WTC11 (cell line): ENCODE measurements around the gene VSIG10L2. TPM values are rescaled to one million over a fixed set of nuclear protein-coding genes. Genes with fewer than 3 reads are reported as not detected.

Source experiments
- ATAC-seq: fragments of 200-7000 bp; cut with Tn5 transposase; 2 replicates; pipeline ENCODE4 v1.10.0; 2021; ENCODE audit warnings: mild to moderate bottlenecking, moderate library complexity
- CTCF ChIA-PET: fragments of 300-600 bp; sonication (Branson Sonifier 250); formaldehyde crosslinking; loops from one replicate; lab custom pipeline; 2021; ENCODE audit warnings: antibody characterized with exemption; lab: Charles Lee
- POLR2A ChIA-PET: fragments of 350-600 bp; sonication (Branson Sonifier 250); formaldehyde crosslinking; loops from one replicate; lab custom pipeline; 2021; ENCODE audit warnings: antibody characterized with exemption; lab: Charles Lee
- DNase-seq: peaks from one replicate; pipeline ENCODE4 v3.0.0; 2021; ENCODE audit warnings: low spot score
- H3K27ac Mint-ChIP-seq: 2 replicates; pipeline ENCODE4 v1.8.0; 2021; ENCODE audit warnings: mixed read lengths
- H3K27me3 Mint-ChIP-seq: 2 replicates; pipeline ENCODE4 v1.8.0; 2021; ENCODE audit warnings: low read depth, mild to moderate bottlenecking, moderate library complexity, mixed read lengths
- H3K36me3 Mint-ChIP-seq: 2 replicates; pipeline ENCODE4 v1.8.0; 2021; ENCODE audit warnings: mixed read lengths
- H3K4me1 Mint-ChIP-seq: 2 replicates; pipeline ENCODE4 v1.8.0; 2022; ENCODE audit warnings: mixed read lengths
- H3K4me3 Mint-ChIP-seq: 2 replicates; pipeline ENCODE4 v1.8.0; 2021; ENCODE audit warnings: mild to moderate bottlenecking, moderate library complexity, mixed read lengths
- H3K9me3 Mint-ChIP-seq: 2 replicates; pipeline ENCODE4 v1.8.0; 2021; ENCODE audit warnings: mixed read lengths
- ATF6 ChIP-seq: sonication (generic); formaldehyde crosslinking; IDR thresholded peaks from 2 replicates; pipeline ENCODE4 v1.8.1; 2023; ENCODE audit warnings: mild to moderate bottlenecking, missing genetic modification reagents
- CBFB ChIP-seq: sonication (generic); formaldehyde crosslinking; IDR thresholded peaks from 2 replicates; pipeline ENCODE4 v1.8.1; 2022; ENCODE audit warnings: mild to moderate bottlenecking, low read depth, missing genetic modification reagents
- CTCF ChIP-seq: fragments of 200-600 bp; IDR thresholded peaks from 2 replicates; pipeline ENCODE4 v1.8.0; 2022; ENCODE audit warnings: antibody characterized with exemption
- E2F4 ChIP-seq: sonication (generic); formaldehyde crosslinking; IDR thresholded peaks from 2 replicates; pipeline ENCODE4 v1.8.1; 2022; ENCODE audit warnings: low read depth, mild to moderate bottlenecking, moderate library complexity, missing genetic modification reagents, borderline replicate concordance
- ETV6 ChIP-seq: sonication (generic); formaldehyde crosslinking; IDR thresholded peaks from 2 replicates; pipeline ENCODE4 v1.8.1; 2022; ENCODE audit warnings: mild to moderate bottlenecking, missing genetic modification reagents
- FOXP1 ChIP-seq: sonication (generic); formaldehyde crosslinking; IDR thresholded peaks from 2 replicates; pipeline ENCODE4 v1.8.0; 2022; ENCODE audit warnings: missing genetic modification reagents, mild to moderate bottlenecking, moderate library complexity, borderline replicate concordance
- GABPB1 ChIP-seq: sonication (generic); formaldehyde crosslinking; IDR thresholded peaks from 2 replicates; pipeline ENCODE4 v1.8.1; 2023; ENCODE audit warnings: mild to moderate bottlenecking, missing genetic modification reagents
- HMGXB4 ChIP-seq: sonication (generic); formaldehyde crosslinking; IDR thresholded peaks from 2 replicates; pipeline ENCODE4 v1.8.1; 2023; ENCODE audit warnings: mild to moderate bottlenecking, moderate library complexity, missing genetic modification reagents
- KAT7 ChIP-seq: sonication (generic); formaldehyde crosslinking; IDR thresholded peaks from 2 replicates; pipeline ENCODE4 v1.8.1; 2023; ENCODE audit warnings: missing genetic modification reagents, mild to moderate bottlenecking, borderline replicate concordance
- MLX ChIP-seq: sonication (generic); formaldehyde crosslinking; IDR thresholded peaks from 2 replicates; pipeline ENCODE4 v1.8.1; 2023; ENCODE audit warnings: mild to moderate bottlenecking, missing genetic modification reagents, moderate library complexity
- NFYB ChIP-seq: sonication (generic); formaldehyde crosslinking; conservative IDR thresholded peaks from 2 replicates; pipeline ENCODE4 v1.8.0; 2022; ENCODE audit warnings: low read depth, missing genetic modification reagents
- OVOL2 ChIP-seq: fragments of 250-450 bp; sonication (Bioruptor Pico); IDR thresholded peaks from 2 replicates; pipeline ENCODE4 v1.9.0; 2021; ENCODE audit warnings: mild to moderate bottlenecking, borderline replicate concordance
- RORB ChIP-seq: fragments of 250-450 bp; sonication (Bioruptor Pico); IDR thresholded peaks from 2 replicates; pipeline ENCODE4 v1.9.0; 2021; ENCODE audit warnings: mild to moderate bottlenecking
- SMAD3 ChIP-seq: sonication (generic); formaldehyde crosslinking; IDR thresholded peaks from 2 replicates; pipeline ENCODE4 v1.8.0; 2022; ENCODE audit warnings: missing genetic modification reagents, mild to moderate bottlenecking, borderline replicate concordance
- SP1 ChIP-seq: sonication (generic); formaldehyde crosslinking; conservative IDR thresholded peaks from 2 replicates; pipeline ENCODE4 v1.8.1; 2022; ENCODE audit warnings: missing genetic modification reagents
- TEAD4 ChIP-seq: sonication (generic); formaldehyde crosslinking; IDR thresholded peaks from 2 replicates; pipeline ENCODE4 v1.8.0; 2022; ENCODE audit warnings: mild to moderate bottlenecking, missing genetic modification reagents
- USF2 ChIP-seq: sonication (generic); formaldehyde crosslinking; IDR thresholded peaks from 2 replicates; pipeline ENCODE4 v1.8.1; 2023; ENCODE audit warnings: mild to moderate bottlenecking, missing genetic modification reagents, moderate library complexity
- ZBTB21 ChIP-seq: sonication (generic); formaldehyde crosslinking; IDR thresholded peaks from 2 replicates; pipeline ENCODE4 v1.8.1; 2023; ENCODE audit warnings: mild to moderate bottlenecking, missing genetic modification reagents, borderline replicate concordance
- ZNF138 ChIP-seq: sonication (generic); formaldehyde crosslinking; conservative IDR thresholded peaks from 2 replicates; pipeline ENCODE4 v1.8.1; 2022; ENCODE audit warnings: mild to moderate bottlenecking, moderate library complexity, missing genetic modification reagents
- ZNF232 ChIP-seq: sonication (generic); formaldehyde crosslinking; IDR thresholded peaks from 2 replicates; pipeline ENCODE4 v1.8.0; 2022; ENCODE audit warnings: mild to moderate bottlenecking, missing genetic modification reagents
- ZNF423 ChIP-seq: fragments of 250-450 bp; sonication (Bioruptor Pico); IDR thresholded peaks from 2 replicates; pipeline ENCODE4 v2.1.2; 2022; ENCODE audit warnings: mild to moderate bottlenecking, moderate library complexity
- ZNF512 ChIP-seq: sonication (generic); formaldehyde crosslinking; IDR thresholded peaks from 2 replicates; pipeline ENCODE4 v1.8.1; 2022; ENCODE audit warnings: missing genetic modification reagents, borderline replicate concordance
- total RNA-seq: library from RNA; stranded (reverse); gene quantifications from 3 replicates; pipeline ENCODE4 v1.2.3, GENCODE V29; 2021

The VSIG10L2 gene
- total RNA-seq, 1 experiment from 2014 or later, result not detected

- TF ChIP-seq ZNF232, result 0 out of 2 replicates have a peak, but pooled peaks have one; percentile 41
- TF ChIP-seq FOXP1 (CRISPR knock-in tag), result no peak
- TF ChIP-seq ZBTB21 (CRISPR knock-in tag), result peak; percentile 22; the same call in 1 of the 2 replicates
- TF ChIP-seq CBFB, result peak; percentile 41; the same call in 1 of the 2 replicates
- TF ChIP-seq USF2 (CRISPR knock-in tag), result 0 out of 2 replicates have a peak, but pooled peaks have one; percentile 17
- TF ChIP-seq ZNF138 (CRISPR knock-in tag), result no peak
- TF ChIP-seq HMGXB4 (CRISPR knock-in tag), result peak; percentile 73
- peak; percentile 68 for TF ChIP-seq CTCF
- TF ChIP-seq ZNF423 (CRISPR knock-in tag), result peak; percentile 45; the same call in 1 of the 2 replicates
- TF ChIP-seq GABPB1 (CRISPR knock-in tag), result no peak
- peak; percentile 61; the same call in 1 of the 2 replicates for TF ChIP-seq SMAD3 (CRISPR knock-in tag)
- Mint-ChIP-seq H3K27me3 (no peaks in the 10 kb centered on the region; the same call in 1 of the 2 replicates), H3K4me1 (peaks cover 23% of the 10 kb centered on the region), H3K36me3 (no peaks in the 10 kb centered on the region), H3K9me3 (no peaks in the 10 kb centered on the region), H3K27ac (peak overlapping the region; percentile 45), H3K4me3 (no peak overlapping the region)
- POLR2A ChIA-PET, result interaction anchor here (1.3 kb wide), 1 partner anchor 252 kb away, joined by 4 read pairs; no protein-coding TSS in a partner anchor
- DNase-seq (peak; percentile 91), ATAC-seq (peak; percentile 92)
- CTCF ChIA-PET, result interaction anchor here (0.6 to 3.2 kb wide), 43 partner anchors 9 to 252 kb away, joined by 3 to 28 read pairs (median 5); partner anchors contain the start of genes HYLS1 and PUS3
Measured at GRCh38 chr11:125941619-125942611, 3.9 kb upstream of the VSIG10L2 start.

GRCh38 chr11:125942771-125943428 is 2.9 kb upstream of the VSIG10L2 start:
- Mint-ChIP-seq H3K4me1 (peaks cover 23% of the 10 kb centered on the region), H3K36me3 (no peaks in the 10 kb centered on the region), H3K27me3 (no peaks in the 10 kb centered on the region; the same call in 1 of the 2 replicates), H3K27ac (no peak overlapping the region), H3K4me3 (no peak overlapping the region), H3K9me3 (no peaks in the 10 kb centered on the region)
- no peak for ATAC-seq
- CTCF ChIA-PET, result interaction anchor here (0.7 to 3.2 kb wide), 23 partner anchors 13 to 251 kb away, joined by 3 to 28 read pairs (median 4); partner anchors contain the start of gene PUS3
- no peak for DNase-seq
- POLR2A ChIA-PET, result no interaction called here
- TF ChIP-seq ATF6 (CRISPR knock-in tag) (no peak), E2F4 (CRISPR knock-in tag) (no peak), OVOL2 (no peak), RORB (no peak), GABPB1 (CRISPR knock-in tag) (no peak), ETV6 (CRISPR knock-in tag) (no peak), MLX (CRISPR knock-in tag) (no peak), NFYB (CRISPR knock-in tag) (no peak), ZNF512 (CRISPR knock-in tag) (no peak), SP1 (CRISPR knock-in tag) (no peak), KAT7 (CRISPR knock-in tag) (no peak), TEAD4 (CRISPR knock-in tag) (no peak)
